ENCODE results near the gene CTNNA1. TPM values are rescaled to one million over a fixed set of nuclear protein-coding genes. Genes with fewer than 3 reads are reported as not detected.
"Not testable (repeated sequence)": the region's sequence is repeated elsewhere in the genome, so short reads cannot be mapped to it uniquely, and the experiment has no call there.

CTNNA1 gene, protein sequence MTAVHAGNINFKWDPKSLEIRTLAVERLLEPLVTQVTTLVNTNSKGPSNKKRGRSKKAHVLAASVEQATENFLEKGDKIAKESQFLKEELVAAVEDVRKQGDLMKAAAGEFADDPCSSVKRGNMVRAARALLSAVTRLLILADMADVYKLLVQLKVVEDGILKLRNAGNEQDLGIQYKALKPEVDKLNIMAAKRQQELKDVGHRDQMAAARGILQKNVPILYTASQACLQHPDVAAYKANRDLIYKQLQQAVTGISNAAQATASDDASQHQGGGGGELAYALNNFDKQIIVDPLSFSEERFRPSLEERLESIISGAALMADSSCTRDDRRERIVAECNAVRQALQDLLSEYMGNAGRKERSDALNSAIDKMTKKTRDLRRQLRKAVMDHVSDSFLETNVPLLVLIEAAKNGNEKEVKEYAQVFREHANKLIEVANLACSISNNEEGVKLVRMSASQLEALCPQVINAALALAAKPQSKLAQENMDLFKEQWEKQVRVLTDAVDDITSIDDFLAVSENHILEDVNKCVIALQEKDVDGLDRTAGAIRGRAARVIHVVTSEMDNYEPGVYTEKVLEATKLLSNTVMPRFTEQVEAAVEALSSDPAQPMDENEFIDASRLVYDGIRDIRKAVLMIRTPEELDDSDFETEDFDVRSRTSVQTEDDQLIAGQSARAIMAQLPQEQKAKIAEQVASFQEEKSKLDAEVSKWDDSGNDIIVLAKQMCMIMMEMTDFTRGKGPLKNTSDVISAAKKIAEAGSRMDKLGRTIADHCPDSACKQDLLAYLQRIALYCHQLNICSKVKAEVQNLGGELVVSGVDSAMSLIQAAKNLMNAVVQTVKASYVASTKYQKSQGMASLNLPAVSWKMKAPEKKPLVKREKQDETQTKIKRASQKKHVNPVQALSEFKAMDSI
- 331 TPM for total RNA-seq
- 170 TPM for polyA plus RNA-seq

DNA sequence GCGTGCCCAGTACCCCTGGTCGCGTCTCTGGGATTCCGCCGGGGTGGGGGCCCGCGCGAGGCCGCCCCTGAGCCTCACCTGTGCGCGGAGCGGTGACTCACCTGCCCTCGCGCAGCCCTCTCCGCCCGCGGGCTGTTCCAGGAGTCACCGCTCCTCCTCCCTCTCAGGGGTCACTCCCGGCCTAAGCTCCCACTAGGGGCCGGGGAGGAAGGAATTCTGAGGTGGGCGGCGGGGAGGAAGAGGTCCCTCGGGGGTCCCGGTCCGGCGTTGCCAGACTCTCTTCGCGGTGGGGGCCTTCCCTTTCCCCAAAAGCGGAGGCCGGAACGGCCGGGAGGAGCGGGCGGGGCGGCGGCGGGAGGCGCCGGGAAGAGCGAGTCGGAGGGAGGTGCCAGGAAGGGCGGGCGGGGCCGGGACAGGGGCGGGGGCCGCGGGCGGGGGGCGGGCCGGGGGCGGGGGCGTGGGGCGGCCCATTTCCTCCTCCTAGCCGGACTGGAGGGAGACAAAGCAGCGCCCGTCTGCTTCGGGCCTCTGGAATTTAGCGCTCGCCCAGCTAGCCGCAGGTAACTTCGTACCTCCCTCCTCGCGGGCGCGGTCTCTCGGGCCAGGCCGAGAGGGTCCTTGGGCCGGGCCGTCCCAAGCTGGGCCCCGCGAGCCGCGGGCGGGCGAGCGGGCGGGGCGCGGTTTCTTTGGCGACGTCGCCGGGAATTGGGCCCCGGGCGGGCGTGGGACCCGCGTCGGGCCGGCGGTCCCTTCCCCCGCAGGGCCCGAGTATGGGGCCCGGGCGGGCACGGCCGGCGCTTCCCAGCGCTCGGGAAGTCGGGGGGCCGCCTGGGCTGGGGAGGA lies at the start of gene CTNNA1:
Gene CTNNA1 (plus strand): TSS at position 475 of the 843 bp plus-strand sequence. CDS start 28,500 bp downstream, outside the sequence.
- peak; percentile 52 for DNase-seq (ENCODE audit: extremely low spot score)
- Histone ChIP-seq H3K27ac (ENCODE audit: low read depth) (peak within 1 kb of the TSS; percentile 100), H3K36me3 (ENCODE audit: insufficient read depth) (no peaks in the 10 kb centered on the region), H3K4me1 (ENCODE audit: insufficient read depth) (no peaks in the 10 kb centered on the region), H3K4me3 (ENCODE audit: low read depth, low read length) (peak within 1 kb of the TSS; percentile 93)
- under 1% methylated on average over 101 of the region's 102 CpGs for WGBS

DNA sequence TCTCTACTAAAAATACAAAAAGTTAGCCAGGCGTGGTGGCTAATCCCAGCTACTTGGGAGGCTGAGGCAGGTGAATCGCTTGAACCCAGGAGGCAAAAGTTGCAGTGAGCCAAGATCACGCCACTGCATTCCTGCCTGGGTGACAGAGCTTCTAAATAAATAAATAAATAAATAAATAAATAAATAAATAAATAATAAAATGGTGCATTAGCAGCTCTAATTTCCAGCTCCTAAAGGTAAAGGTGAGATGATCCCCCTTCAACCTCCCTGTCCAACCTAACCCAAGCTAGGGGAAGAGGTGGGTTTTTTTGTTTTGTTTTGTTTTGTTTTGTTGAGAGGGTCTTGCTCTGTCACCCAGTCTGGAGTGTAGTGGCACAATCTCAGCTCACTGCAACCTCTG lies 49.4 kb upstream of the CTNNA1 start:
- 96% methylated on average over 3 of the region's 3 CpGs for WGBS
- not testable (repeated sequence) for H3K36me3 ChIP-seq (ENCODE audit: insufficient read depth); H3K27ac ChIP-seq (ENCODE audit: low read depth); DNase-seq (ENCODE audit: extremely low spot score); H3K4me1 ChIP-seq (ENCODE audit: insufficient read depth); H3K4me3 ChIP-seq (ENCODE audit: low read depth, low read length)

DNA sequence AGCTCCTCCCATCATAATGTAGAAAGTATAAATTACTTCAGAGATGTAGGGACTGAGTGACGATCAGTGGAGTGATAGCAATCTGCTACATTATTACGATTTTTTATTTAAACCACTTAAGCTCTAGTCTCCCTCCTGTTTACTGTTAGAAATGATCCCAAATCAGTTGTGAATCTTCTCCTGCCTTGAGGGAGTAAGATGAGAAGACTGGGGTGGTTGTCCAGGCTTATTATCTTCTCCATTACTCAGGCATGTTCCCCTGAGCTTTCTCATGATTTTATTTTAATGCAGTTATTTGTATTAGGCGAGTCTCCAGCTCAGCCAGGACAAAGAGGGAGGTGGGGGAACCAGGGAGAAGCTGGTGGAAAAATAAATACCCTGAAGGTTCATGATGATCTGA lies 48.2 kb upstream of the CTNNA1 start:
- Histone ChIP-seq H3K4me3 (ENCODE audit: low read depth, low read length) (no peak overlapping the region), H3K27ac (ENCODE audit: low read depth) (no peak overlapping the region), H3K4me1 (ENCODE audit: insufficient read depth) (no peaks in the 10 kb centered on the region), H3K36me3 (ENCODE audit: insufficient read depth) (no peaks in the 10 kb centered on the region)
- peak; percentile 55 for DNase-seq (ENCODE audit: extremely low spot score)
- 40% methylated on average over 3 of the region's 3 CpGs for WGBS

DNA sequence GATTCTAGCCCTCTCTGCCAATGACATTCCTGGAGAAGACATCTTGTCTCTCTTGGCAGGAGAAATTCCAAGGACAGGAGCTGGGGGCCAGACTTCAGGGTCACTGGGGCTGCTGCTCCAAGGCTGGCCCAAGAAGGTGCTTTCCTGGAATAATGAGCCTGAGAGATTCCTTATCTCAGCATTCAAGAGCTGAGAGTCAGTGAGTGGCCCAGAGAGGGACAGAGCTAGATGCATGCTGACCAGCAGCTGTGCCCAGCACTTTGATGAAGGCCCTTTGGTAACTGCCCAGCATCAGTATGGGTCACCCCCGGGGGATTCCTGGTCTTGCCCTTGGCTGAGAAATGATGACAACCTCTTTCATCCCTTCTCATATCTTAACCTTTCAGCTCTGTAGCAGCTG lies 47.7 kb upstream of the CTNNA1 start:
- no peak for DNase-seq (ENCODE audit: extremely low spot score)
- H3K4me3 ChIP-seq (ENCODE audit: low read depth, low read length) = no peak overlapping the region
- H3K4me1 ChIP-seq (ENCODE audit: insufficient read depth) = no peaks in the 10 kb centered on the region
- H3K36me3 ChIP-seq (ENCODE audit: insufficient read depth) = no peaks in the 10 kb centered on the region
- H3K27ac ChIP-seq (ENCODE audit: low read depth) = no peak overlapping the region
- WGBS = 88% methylated on average over 1 of the region's 1 CpG

DNA sequence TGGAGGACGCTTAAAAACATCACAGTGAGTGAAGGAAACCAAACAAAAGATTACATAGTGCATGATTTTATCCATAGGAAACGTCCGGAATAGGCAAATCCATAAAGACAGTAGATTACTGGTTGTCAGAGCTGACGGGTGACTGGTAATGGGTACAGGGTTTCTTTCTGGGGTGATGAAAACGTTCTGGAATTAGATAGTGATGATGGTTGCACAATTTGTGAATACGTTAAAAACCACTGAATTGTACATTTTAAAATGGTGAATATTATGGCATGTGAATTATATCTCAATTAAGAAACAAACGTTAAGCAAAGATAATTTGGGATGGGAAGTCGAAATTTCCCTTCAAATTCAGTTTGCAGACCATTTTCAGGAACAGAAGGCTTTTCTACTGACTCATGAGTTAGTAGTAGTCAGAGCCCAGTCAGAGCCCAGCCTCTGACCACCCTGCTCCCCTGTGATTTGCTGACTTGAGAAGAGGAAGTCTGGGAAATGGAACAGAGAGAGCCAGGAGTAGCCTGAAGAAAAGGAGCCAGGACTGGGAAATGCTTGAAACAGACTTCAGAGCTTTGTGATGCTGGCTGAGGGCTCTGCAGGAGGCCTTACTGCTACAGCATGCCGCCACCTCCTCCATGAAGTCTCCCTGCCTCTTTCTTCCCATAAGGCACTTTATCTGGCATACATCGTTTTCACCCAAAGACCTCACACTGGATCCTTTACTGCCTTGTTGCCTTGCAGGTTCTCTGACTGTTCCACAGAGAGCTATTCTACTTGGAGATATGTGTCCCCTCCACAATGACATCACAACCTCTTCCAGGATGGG lies 46.4 kb upstream of the CTNNA1 start:
- Histone ChIP-seq H3K27ac (ENCODE audit: low read depth) (no peak overlapping the region), H3K4me3 (ENCODE audit: low read depth, low read length) (no peak overlapping the region), H3K4me1 (ENCODE audit: insufficient read depth) (no peaks in the 10 kb centered on the region), H3K36me3 (ENCODE audit: insufficient read depth) (no peaks in the 10 kb centered on the region)
- 60% methylated on average over 10 of the region's 10 CpGs for WGBS
- DNase-seq (ENCODE audit: extremely low spot score) = no peak

DNA sequence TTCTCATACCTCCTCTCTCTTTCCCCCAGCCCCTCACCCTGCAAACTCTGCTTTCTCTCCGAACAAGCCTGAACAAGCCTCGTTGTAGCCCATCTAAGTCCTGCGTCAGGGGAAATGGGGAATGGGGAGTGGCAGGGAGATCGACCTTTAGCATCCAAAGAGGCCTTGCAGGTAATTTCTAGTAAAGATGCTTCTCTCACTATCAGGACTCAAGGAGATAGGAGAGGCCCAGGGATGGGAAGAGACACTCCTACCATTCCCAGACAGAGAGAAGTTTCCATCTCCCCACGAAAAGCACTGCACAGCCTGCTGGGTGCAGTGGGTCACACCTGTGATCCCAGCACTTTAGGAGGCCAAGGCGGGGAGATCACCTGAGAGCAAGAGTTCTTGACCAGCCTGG lies 44.4 kb upstream of the CTNNA1 start:
- no peaks in the 10 kb centered on the region for H3K36me3 ChIP-seq (ENCODE audit: insufficient read depth)
- H3K4me1 ChIP-seq (ENCODE audit: insufficient read depth) = no peaks in the 10 kb centered on the region
- DNase-seq (ENCODE audit: extremely low spot score) = no peak
- 72% methylated on average over 6 of the region's 6 CpGs for WGBS
- no peak overlapping the region for H3K27ac ChIP-seq (ENCODE audit: low read depth)
- H3K4me3 ChIP-seq (ENCODE audit: low read depth, low read length) = no peak overlapping the region

DNA sequence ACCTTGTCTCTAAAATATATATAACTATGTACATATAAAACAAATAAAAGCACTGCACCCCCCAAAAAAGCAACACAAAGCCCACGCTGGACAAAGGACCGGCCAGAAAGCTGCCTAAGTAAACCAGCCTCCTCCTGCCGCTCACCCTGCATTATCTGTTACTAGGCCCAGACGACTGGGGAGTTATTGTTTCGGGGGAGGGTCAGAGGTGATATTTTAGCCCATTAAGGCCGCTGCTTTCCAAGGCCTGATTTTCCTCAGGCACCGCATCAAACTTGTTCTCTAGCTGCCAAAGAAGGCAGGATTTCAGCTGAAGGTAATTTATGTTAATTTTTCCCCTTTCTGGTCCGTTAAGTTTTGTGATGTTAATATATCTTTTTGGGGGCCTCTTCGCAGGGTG lies 44.0 kb upstream of the CTNNA1 start:
- Histone ChIP-seq H3K4me1 (ENCODE audit: insufficient read depth) (no peaks in the 10 kb centered on the region), H3K27ac (ENCODE audit: low read depth) (no peak overlapping the region), H3K36me3 (ENCODE audit: insufficient read depth) (no peaks in the 10 kb centered on the region), H3K4me3 (ENCODE audit: low read depth, low read length) (no peak overlapping the region)
- no peak for DNase-seq (ENCODE audit: extremely low spot score)
- 76% methylated on average over 9 of the region's 9 CpGs for WGBS

DNA sequence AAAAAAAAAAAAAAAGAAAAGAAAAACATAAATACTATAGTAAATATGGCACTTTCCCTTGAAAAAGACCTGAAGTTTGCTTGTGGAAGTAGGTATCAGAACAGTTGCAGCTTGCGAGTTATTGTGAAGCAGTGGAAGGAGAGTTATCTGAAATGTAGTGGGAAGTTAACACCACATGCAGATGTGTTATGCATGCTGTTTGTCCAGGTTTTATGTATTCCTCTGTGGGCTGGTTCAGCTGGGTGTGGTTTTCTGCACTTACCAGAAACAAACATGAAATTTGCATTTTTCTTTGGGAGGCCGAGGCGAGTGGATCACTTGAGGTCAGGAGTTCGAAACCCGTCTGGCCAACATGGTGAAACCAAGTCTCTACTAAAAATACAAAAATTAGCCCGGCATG lies 42.1 kb upstream of the CTNNA1 start:
- Histone ChIP-seq H3K27ac (ENCODE audit: low read depth) (no peak overlapping the region), H3K36me3 (ENCODE audit: insufficient read depth) (no peaks in the 10 kb centered on the region), H3K4me1 (ENCODE audit: insufficient read depth) (no peaks in the 10 kb centered on the region), H3K4me3 (ENCODE audit: low read depth, low read length) (no peak overlapping the region)
- 84% methylated on average over 6 of the region's 6 CpGs for WGBS
- DNase-seq (ENCODE audit: extremely low spot score) = no peak

DNA sequence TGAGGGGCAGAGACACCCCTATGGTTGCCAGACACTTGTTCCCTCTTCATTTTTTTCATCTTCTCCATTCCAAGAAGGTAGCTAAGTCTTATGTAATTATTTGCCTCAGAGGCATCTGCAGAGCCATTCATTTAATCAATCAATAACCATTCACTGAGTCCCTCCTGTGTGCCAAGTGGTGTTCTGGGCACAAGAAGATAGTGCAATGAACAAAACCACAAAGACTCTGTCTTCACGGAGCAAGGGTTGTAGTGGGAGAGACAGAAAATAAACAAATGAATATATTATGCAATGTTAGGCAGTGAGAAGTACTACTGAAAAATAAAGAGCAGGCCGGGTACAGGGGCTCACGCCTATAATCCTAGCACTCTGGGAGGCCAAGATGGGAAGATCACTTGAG lies 41.4 kb upstream of the CTNNA1 start:
- Histone ChIP-seq H3K27ac (ENCODE audit: low read depth) (no peak overlapping the region), H3K4me3 (ENCODE audit: low read depth, low read length) (no peak overlapping the region)
- 72% methylated on average over 3 of the region's 3 CpGs for WGBS

DNA sequence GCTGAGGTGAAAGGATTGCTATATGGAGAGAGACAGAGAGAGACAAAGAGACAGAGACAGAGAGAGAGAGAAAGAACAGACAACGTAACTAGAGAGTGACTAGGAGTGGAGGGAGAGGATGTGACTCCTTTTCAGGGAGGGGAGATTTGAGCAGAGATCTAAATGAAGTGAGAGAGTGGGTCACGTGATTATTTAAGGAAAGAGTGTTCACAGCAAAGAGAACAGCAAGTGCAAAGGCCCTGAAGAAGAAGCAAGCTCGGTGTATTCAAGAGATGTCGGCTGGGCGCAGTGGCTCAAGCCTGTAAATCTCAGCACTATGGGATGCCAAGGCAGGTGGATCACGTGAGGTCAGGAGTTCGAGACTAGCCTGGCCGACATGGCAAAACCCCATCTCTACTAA lies 40.9 kb upstream of the CTNNA1 start:
- no peaks in the 10 kb centered on the region for H3K4me1 ChIP-seq (ENCODE audit: insufficient read depth)
- no peaks in the 10 kb centered on the region for H3K36me3 ChIP-seq (ENCODE audit: insufficient read depth)
- WGBS = 89% methylated on average over 8 of the region's 8 CpGs
- H3K4me3 ChIP-seq (ENCODE audit: low read depth, low read length) = no peak overlapping the region
- DNase-seq (ENCODE audit: extremely low spot score) = no peak
- no peak overlapping the region for H3K27ac ChIP-seq (ENCODE audit: low read depth)

More for the DNA sequence above, 41.4 kb upstream of the CTNNA1 start:
- Histone ChIP-seq H3K4me1 (ENCODE audit: insufficient read depth) (no peaks in the 10 kb centered on the region), H3K36me3 (ENCODE audit: insufficient read depth) (no peaks in the 10 kb centered on the region)
- DNase-seq (ENCODE audit: extremely low spot score) = no peak

DNA sequence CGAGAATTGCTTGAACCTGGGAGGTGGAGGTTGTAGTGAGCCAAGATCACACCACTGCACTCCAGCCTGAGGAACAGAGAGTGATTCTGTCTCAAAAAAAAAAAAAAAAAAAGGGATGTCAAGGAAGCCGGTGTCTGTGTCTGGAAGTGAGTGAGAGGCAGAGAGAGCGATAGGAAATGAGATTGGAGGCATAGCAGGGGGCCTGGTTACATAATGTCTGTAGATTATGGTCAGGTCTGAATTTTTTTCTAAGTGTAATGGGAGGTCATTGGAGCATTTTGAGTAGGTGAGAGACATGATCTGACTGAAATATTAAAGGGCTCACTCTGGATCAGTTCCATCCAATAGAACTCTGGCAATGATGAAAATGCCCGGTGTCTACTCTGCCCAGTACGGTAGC lies 40.4 kb upstream of the CTNNA1 start:
- no peak for DNase-seq (ENCODE audit: extremely low spot score)
- 86% methylated on average over 5 of the region's 5 CpGs for WGBS

DNA sequence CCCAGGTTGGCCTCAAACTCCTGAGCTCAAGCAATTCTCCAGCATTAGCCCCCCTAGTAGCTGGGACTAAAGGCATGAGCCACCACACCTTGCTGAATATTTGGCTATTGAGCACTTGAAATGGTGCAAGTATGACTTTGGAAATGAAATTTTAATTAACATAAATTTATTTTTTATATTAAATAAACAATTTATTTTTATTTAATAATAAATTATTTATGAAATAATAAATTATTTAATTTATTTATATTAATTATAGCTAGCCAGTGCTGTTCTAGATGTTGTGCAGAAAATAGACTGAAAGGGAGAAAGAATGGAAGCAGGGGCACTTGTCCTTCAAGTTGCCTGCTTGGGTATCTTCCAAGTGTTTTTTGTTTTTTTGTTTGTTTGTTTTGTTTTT lies 40.0 kb upstream of the CTNNA1 start:
- H3K36me3 ChIP-seq (ENCODE audit: insufficient read depth) = no peaks in the 10 kb centered on the region

More for the DNA sequence above, 40.4 kb upstream of the CTNNA1 start:
- no peak overlapping the region for H3K4me3 ChIP-seq (ENCODE audit: low read depth, low read length)
- no peaks in the 10 kb centered on the region for H3K36me3 ChIP-seq (ENCODE audit: insufficient read depth)
- H3K4me1 ChIP-seq (ENCODE audit: insufficient read depth) = no peaks in the 10 kb centered on the region
- no peak overlapping the region for H3K27ac ChIP-seq (ENCODE audit: low read depth)

DNA sequence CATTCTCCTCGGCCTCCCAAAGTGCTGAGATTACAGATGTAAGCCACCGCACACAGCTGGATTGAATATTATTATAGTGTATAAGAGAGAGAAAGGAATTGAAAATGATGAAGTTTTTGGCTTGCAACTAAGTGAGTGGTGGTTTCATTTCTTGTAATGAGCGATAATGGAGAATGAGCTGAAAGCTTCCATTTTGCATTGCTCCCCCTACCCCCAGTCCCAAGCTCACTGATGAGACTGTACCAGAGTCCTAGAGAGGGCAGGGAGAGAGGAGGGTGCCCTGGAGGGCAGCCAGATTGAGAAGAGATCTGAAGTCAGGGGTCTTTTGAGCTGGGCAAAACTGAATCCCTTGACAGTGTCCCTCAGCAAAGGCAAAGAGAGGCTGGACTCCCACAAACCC lies 38.5 kb upstream of the CTNNA1 start:
- no peaks in the 10 kb centered on the region for H3K36me3 ChIP-seq (ENCODE audit: insufficient read depth)
- DNase-seq (ENCODE audit: extremely low spot score) = no peak
- 76% methylated on average over 3 of the region's 3 CpGs for WGBS

More for the DNA sequence above, 40.0 kb upstream of the CTNNA1 start:
- DNase-seq (ENCODE audit: extremely low spot score) = no peak
- Histone ChIP-seq H3K4me1 (ENCODE audit: insufficient read depth) (no peaks in the 10 kb centered on the region), H3K4me3 (ENCODE audit: low read depth, low read length) (no peak overlapping the region), H3K27ac (ENCODE audit: low read depth) (no peak overlapping the region)

More for the DNA sequence above, 38.5 kb upstream of the CTNNA1 start:
- H3K27ac ChIP-seq (ENCODE audit: low read depth) = no peak overlapping the region
- H3K4me1 ChIP-seq (ENCODE audit: insufficient read depth) = no peaks in the 10 kb centered on the region
- no peak overlapping the region for H3K4me3 ChIP-seq (ENCODE audit: low read depth, low read length)

All from urinary bladder (tissue), 4 donors.